HCT116 (cell line): ENCODE data around the gene ENDOG.
A peak's percentile ranks its signal among the peaks of the same experiment; 100 is the strongest.

Source experiments
- CTCF ChIP-seq, 3 experiments: fragments of 200-600 bp in 1 of 3; sonication (generic) in 1 of 3; IDR thresholded peaks in 2 of 3; conservative IDR thresholded peaks in 1 of 3; 2 replicates each; pipeline ENCODE4 v1.5.1; 2012 to 2017; ENCODE audit warnings: low read depth in 2 of 3, low read length in 2 of 3, antibody characterized with exemption in 1 of 3, borderline replicate concordance in 1 of 3, control low read depth in 1 of 3, mild to moderate bottlenecking in 1 of 3, mixed read lengths in 1 of 3, mixed run types in 1 of 3, moderate library complexity in 1 of 3; ENCODE audit not compliant: insufficient read depth in 1 of 3
- EGR1 ChIP-seq: IDR thresholded peaks from 2 replicates; pipeline ENCODE4 v1.6.1; 2012; ENCODE audit warnings: low read depth
- ZNF274 ChIP-seq: fragments of 200-500 bp; sonication (Bioruptor generic); IDR thresholded peaks from 2 replicates; pipeline ENCODE4 v1.6.1; 2014; ENCODE audit warnings: mild to moderate bottlenecking, low read depth, low read length, inconsistent platforms

- TF ChIP-seq CTCF (IDR thresholded peaks at IDR 0.05 in 2 of 3, conservative IDR thresholded peaks at IDR 0.05 in 1 of 3; ENCODE audit: borderline replicate concordance in 1 of 3, insufficient read depth in 1 of 3, low read depth in 2 of 3, low read length in 2 of 3): peak in 2 of 3 experiments; percentile 32 to 38; a peak in 2 of 6 replicates
- TF ChIP-seq EGR1: no peak
- no peak for TF ChIP-seq ZNF274
Measured at GRCh38 chr9:128825923-128826700, 7.8 kb downstream of the ENDOG start.
